Mucosa of descending colon (tissue), 3 donors: ENCODE measurements around the gene CACNB2. TPM values are rescaled to one million over a fixed set of nuclear protein-coding genes. Genes with fewer than 3 reads are reported as not detected.
"Not testable (repeated sequence)": the region's sequence is repeated elsewhere in the genome, so short reads cannot be mapped to it uniquely, and the experiment has no call there.

Source experiments
- ATAC-seq: fragments of 200-7000 bp; cut with Tn5 transposase; one replicate; pipeline ENCODE4 v1.9.1; 2020; ENCODE audit warnings: mild to moderate bottlenecking, moderate library complexity
- DNase-seq, 3 donors: peaks; one replicate each; pipeline ENCODE4 v3.0.0-alpha.2; 2020
- H3K36me3 ChIP-seq: fragments of 200-600 bp; one replicate; pipeline ENCODE4 v1.8.0; 2021; ENCODE audit warnings: low read depth, mild to moderate bottlenecking
- H3K4me1 ChIP-seq: fragments of 200-600 bp; one replicate; pipeline ENCODE4 v1.8.0; 2021; ENCODE audit warnings: low read depth, mild to moderate bottlenecking
- H3K4me3 ChIP-seq: fragments of 200-600 bp; one replicate; pipeline ENCODE4 v1.8.0; 2021; ENCODE audit warnings: mild to moderate bottlenecking
- H3K9me3 ChIP-seq: fragments of 200-600 bp; one replicate; pipeline ENCODE4 v1.8.0; 2021; ENCODE audit warnings: mild to moderate bottlenecking
- CTCF ChIP-seq: fragments of 200-600 bp; IDR thresholded peaks from one replicate; pipeline ENCODE4 v1.8.0; 2022; ENCODE audit warnings: antibody characterized with exemption, mild to moderate bottlenecking
- intact Hi-C, 2 donors: fragments of 100-400 bp; cut with DNase I in 1 of 2; cut with micrococcal nuclease in 1 of 2; formaldehyde crosslinking; loops; one replicate each; pipeline versions ENCODE4 v1.11.0 to v1.11.1; 2022; cut with DNase I, micrococcal nuclease
- total RNA-seq, 3 donors: library from RNA; stranded (reverse); fragmentation: NEBNext Ultra II Directional in 2 of 3; extraction: Animal tissue kit (Norgen Biotek cat#: 25700) in 2 of 3; gene quantifications; one replicate each; pipeline versions ENCODE4 v1.2.1 to v1.2.4, GENCODE V29; 2021 to 2023
- donor health status: DM: no; HTN: no; CAD: no; lungs with moderate emphysema.
- donor health status: DM: no; HTN: no; CAD: no.
- donor health status: DM: no; HTN: yes; CAD: no.

The CACNB2 gene
- total RNA-seq, 3 donors from 2014 or later, result 13.6 to 26.2 (median 19.8) TPM

- DNase-seq (no peak), ATAC-seq (peak; percentile 28)
- H3K4me3 ChIP-seq, result no peak overlapping the region
- H3K4me1 ChIP-seq, result no peaks in the 10 kb centered on the region
- intact Hi-C loops, result no loop called here
- H3K9me3 ChIP-seq, result no peaks in the 10 kb centered on the region
- no peaks in the 10 kb centered on the region for H3K36me3 ChIP-seq
- TF ChIP-seq CTCF, result no peak
These were observed 24.6 kb downstream of the CACNB2 start for GRCh38 chr10:18164748-18165361.

DNA sequence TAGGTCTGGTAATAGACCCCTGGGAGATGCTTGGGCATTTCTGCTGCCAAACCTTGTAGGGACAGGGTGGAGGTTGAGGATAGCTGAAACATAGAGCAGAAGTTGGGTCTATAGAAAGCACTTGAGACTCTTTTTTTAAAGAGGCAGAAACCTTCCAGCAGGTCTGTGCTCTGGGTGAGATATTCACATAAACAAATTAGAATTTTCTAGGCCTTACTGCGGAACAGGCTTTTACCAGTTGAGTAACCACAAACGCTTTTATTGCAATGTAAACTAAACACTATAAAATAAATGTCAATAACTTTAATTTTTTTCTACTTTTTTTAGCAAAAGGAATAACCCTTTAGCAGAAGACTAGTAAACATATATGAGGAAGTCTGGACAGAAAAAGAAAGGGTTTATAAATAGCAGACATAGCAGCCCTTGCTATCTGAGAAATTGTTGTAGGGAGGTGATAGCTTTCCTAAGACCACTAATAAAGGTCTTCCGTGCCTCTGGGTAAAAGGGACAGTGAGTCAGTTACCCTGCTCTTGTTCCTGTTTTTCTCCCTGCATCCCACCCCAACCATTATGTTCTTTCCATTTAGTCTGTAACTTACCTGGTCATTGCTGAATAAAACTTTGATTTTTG lies 38.7 kb downstream of the CACNB2 start:
- no peak for TF ChIP-seq CTCF
- intact Hi-C loops, result no loop called here
- H3K4me3 ChIP-seq, result no peak overlapping the region

GRCh38 chr10:18179891-18180290 lies 39.7 kb downstream of the CACNB2 start:
- peak in 1 of 3 donors; percentile 21 for DNase-seq
- H3K4me1 ChIP-seq, result peaks cover 4% of the 10 kb centered on the region
- no peak for TF ChIP-seq CTCF
- no peaks in the 10 kb centered on the region for H3K9me3 ChIP-seq
- H3K36me3 ChIP-seq, result no peaks in the 10 kb centered on the region
- peak; percentile 69 for ATAC-seq
- H3K4me3 ChIP-seq, result no peak overlapping the region
- intact Hi-C loops, result no loop called here

More for the DNA sequence above, 38.7 kb downstream of the CACNB2 start:
- Histone ChIP-seq H3K9me3 (no peaks in the 10 kb centered on the region), H3K4me1 (peaks cover 4% of the 10 kb centered on the region), H3K36me3 (no peaks in the 10 kb centered on the region)
- DNase-seq (no peak), ATAC-seq (peak; percentile 53)

- ATAC-seq, H3K4me3 ChIP-seq, H3K4me1 ChIP-seq, H3K36me3 ChIP-seq, DNase-seq, H3K9me3 ChIP-seq, intact Hi-C loops: not testable (repeated sequence)
These were observed 41.2 kb downstream of the CACNB2 start for GRCh38 chr10:18181382-18181781.

DNA sequence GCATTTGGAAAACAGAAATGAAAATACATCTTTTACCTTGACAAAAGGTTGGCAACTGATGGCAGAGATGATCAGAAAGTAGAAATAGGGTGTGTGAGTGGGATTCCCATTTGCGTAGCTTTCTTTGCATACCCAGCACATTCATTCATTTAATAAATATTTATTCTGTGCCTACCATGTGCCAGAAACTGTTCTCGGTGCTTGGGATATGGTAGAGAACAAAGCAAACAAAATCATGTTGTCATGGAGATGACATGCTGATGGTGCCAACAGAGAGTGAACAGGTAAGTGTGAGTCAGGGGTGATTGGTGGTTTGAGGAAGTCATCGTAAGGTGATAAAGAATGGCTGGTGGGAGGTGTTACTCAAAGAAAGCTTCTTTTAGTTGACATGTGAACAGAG lies 45.4 kb downstream of the CACNB2 start:
- no peak overlapping the region for H3K4me3 ChIP-seq
- H3K4me1 ChIP-seq, result no peaks in the 10 kb centered on the region
- no peaks in the 10 kb centered on the region for H3K9me3 ChIP-seq
- no peak for DNase-seq
- intact Hi-C loops, result no loop called here
- ATAC-seq, result peak; percentile 82
- TF ChIP-seq CTCF, result no peak
- no peaks in the 10 kb centered on the region for H3K36me3 ChIP-seq

DNA sequence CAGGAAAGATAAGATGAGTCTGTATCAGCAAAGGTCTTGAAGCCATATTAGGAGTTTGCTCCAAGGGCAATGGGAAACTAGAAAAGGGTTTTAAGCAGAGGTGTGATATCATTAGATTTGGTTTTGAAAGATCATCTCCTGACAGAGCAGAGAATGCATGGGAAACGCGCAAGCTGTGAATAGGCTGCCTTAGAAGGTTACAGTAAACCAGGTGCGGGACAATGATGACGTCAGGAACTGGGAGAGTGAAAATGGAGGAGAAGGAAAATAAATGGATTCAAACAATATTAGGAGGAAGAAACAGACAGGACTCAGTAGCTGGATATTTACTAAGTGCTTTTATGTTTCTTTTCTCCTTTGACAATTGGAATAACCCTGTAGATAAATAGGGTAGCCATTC lies 50.6 kb downstream of the CACNB2 start:
- Histone ChIP-seq H3K4me1 (no peaks in the 10 kb centered on the region), H3K9me3 (no peaks in the 10 kb centered on the region), H3K36me3 (no peaks in the 10 kb centered on the region), H3K4me3 (no peak overlapping the region)
- intact Hi-C loops, result loop anchor here in 1 of 2 donors (10.0 kb wide), 1 partner anchor 46 kb away; the partner anchor contains the start of gene CACNB2
- TF ChIP-seq CTCF, result no peak
- ATAC-seq, result no peak
- no peak for DNase-seq
